HG02973 (cell line): ENCODE results near the gene FBXO27.
"Not testable (repeated sequence)": the region's sequence is repeated elsewhere in the genome, so short reads cannot be mapped to it uniquely, and the experiment has no call there.

Experiments used
- ATAC-seq: cut with Tn5 transposase; IDR thresholded peaks from one replicate; pipeline ENCODE4 v1.9.1; 2021; ENCODE audit warnings: moderate library complexity; ENCODE audit not compliant: unreplicated experiment

The FBXO27 gene, protein sequence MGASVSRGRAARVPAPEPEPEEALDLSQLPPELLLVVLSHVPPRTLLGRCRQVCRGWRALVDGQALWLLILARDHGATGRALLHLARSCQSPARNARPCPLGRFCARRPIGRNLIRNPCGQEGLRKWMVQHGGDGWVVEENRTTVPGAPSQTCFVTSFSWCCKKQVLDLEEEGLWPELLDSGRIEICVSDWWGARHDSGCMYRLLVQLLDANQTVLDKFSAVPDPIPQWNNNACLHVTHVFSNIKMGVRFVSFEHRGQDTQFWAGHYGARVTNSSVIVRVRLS

DNA sequence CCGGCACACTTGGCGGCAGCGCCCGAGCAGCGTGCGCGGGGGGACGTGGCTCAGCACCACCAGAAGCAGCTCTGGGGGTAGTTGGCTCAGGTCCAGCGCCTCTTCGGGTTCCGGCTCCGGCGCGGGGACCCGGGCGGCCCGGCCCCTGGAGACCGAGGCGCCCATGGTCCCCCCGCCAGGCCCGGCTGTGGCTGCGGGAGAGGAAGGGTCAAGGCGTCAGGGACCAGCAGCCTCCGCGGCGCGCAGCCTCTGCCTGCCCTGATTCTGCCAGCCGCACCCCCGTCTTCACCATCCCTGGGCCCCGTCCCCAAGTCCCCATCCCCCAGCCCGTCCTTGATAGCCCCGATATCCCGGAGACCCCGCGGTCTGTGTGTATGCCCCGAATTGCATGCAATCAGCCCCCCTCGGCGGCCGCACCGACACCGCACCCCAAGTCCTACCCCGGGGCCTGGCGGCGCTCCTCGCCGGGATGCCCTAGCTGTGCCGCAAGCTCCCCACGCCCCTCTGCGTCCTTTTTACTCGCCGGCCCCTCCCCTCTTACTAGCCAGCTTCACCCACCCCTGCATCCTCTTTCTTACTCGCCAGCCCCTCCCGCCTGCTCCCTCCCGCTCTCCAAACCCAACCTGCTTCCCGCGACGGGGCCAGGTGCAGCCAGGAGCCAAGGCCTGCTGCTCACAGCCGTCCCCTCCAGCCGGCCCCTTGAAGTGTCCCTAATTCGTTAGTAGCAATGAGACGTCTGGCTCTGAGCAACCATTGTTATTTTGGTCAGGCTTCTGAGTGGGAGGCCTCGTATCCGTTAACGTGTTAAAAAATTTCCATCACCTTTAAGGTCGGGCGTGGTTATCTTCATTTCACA, at the start of gene FBXO27:
TSS of gene FBXO27 (minus strand) at position 487 of the 856 bp plus-strand sequence. CDS start at position 165, 322 bp downstream.
- no peak for ATAC-seq

- ATAC-seq, result no peak
Observed at GRCh38 chr19:39080431-39080830, 48.1 kb upstream of the FBXO27 start.

DNA sequence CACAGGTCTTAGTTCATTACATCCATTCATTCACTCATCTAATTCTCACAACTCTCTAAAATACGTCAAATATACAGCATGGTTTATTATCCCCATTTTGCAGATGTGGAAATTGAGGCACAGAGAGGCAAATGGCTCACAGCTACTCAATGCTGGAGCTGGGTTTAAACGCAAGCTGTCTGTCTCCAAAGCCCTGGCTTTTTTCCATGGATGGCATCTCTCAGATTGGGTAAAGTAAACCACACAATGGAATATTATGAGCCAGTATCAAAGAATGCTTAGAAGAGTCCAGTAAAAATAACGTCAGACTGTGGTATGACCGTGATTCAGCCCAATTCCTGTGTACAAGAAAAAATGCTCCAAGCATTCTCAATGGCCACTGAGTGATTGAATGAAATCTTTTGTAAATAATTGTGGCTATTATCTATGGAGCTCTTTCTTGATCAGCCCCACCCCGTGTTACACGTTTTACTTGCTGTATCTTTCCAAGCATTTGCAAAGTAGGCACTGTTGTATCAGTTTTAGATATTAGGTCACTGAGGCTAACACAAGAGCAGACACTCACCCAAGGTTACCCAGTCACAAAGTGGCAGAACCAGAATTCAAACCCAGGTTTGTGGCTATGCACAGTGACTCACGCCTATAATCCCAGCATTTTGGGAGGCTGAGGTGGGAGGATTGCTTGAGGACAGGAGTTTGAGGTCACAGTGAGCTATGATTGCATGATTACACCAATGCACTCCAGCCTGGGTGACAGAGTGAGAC, 46.3 kb upstream of the FBXO27 start:
- no peak for ATAC-seq

DNA sequence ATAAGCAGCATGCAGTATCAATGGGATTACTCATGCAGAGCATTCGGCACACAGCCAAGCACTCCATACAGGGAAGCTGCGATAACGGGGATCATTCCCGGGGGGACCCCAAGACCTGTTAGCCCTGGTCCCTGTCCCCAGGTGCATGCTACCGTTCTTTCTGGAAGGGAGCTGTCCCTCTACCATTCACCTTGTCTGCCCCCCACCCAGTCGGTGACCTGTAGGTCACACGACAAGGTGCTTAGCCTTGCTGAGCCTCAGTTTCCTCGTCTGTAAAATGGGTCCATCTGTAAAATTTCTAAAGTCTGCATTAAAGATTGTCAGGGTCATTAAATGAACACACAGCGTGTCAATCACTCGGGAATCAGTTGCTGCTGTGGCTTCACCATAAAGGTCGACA, 45.0 kb upstream of the FBXO27 start:
- no peak for ATAC-seq

DNA sequence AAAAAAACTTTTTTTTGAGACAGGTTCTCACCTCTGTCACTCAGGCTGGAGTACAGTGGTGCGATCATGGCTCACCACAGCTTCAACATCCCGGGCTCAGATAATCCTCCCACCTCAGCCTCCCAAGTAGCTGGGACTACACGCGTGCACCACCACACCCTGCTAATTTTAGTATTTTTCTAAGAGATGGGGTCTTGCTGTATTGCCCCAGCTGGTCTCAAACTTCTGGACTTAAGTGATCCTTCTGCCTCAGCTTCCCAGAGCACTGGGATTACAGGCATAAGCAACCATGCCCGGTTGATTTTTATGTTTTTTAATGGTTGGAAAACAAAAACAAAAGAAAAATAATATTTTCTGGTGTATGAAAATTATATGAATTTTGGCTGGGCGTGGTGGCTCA, 42.6 kb upstream of the FBXO27 start:
- ATAC-seq, result no peak

DNA sequence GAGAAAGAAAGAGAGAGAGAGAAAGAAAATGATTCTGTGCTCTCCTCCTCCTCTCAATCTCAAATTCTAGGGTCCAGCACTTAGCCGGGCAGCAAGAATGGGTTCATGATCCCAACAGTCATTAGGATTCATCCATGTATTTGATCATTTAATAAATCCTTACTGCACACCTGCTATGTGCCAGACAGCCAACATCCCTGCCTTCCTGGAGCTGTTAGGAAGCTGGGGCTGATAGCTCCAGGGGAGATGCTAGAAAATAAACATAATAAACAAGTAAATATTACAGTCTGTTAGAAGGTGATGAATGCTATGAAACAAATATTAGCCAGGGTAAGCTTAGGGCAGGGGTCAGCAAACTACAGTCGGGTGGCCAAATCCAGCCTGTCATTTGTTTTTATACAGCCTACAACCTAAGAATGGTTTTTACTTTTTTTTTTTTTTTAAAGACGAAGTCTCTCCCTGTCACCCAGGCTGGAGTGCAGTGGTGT, 41.9 kb upstream of the FBXO27 start:
- ATAC-seq, result no peak

DNA sequence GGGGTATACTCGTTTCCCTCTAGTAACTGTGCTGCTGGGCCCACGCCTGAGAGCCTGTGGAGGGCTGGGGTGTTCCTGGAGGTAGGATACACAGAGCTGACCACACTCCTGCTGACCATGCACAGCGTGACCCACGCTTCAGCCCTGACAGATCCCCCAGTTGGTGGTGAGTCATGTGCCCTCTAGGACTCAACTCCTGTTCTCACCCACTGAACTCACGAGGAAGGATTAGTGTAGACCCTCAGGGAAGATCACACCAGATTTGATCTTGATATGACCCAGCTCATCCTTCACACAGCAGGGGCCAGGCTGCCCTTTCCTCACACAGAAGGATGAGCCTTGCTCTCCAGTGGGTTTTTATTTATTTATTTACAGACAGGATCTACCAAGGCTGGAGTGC, 38.5 kb upstream of the FBXO27 start:
- ATAC-seq, result no peak

DNA sequence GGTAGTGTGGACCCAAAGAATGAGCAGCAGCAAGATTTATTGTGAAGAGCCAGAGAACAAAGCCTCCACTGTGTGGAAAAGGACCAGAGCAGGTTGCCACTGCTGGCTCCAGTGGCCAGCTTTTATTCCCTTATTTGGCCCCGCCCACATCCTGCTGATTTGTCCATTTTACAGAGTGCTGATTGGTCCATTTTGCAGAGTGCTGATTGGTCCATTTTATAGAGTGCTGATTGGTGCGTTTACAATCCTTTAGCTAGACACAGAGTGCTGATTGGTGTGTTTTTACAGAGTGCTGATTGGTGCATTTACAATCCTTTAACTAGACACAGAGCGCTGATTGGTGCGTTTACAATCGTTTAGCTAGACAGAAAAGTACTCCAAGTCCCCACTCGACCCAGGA, 35.9 kb upstream of the FBXO27 start:
- ATAC-seq, result not testable (repeated sequence)

DNA sequence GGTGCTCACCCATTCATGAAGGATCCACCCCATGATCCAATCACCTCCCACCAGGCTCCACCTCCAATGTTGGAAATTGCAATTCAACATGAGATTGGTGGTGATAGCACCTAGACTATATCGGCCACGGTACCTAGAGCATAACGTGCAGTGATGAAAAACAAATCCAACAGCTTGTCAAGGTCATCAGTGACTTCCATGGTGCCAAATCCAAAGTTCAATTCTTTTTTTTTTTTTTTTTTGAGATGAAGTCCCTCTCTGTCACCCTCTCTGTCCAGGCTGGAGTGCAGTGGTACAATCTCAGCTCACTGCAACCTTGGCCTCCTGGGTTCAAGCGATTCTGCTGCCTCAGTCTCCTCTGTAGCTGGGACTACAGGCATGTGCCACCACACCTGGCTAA, 34.8 kb upstream of the FBXO27 start:
- ATAC-seq, result no peak

DNA sequence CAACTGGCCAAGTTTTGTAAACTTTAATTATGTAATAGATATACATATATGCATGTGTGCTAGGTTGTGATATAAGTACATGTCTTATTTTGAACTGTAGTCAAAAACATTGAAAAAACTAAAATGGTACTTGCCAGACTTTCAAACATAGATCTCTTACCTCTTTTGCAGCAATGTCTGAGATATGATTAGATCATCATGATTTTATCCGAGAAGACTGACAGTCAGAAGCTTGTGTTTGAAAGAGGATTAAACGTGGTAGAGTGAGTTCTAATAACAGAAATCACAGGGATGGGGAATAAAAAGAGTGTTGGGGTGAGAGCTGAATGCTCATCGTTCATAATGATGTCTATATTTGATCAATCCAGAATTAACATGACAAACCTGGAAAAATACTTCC, 33.6 kb upstream of the FBXO27 start:
- ATAC-seq, result no peak

GRCh38 chr19:39064405-39064804, 32.1 kb upstream of the FBXO27 start:
- no peak for ATAC-seq

- ATAC-seq, result no peak
Observed at GRCh38 chr19:39060171-39060570, 27.8 kb upstream of the FBXO27 start.

- no peak for ATAC-seq
Observed at GRCh38 chr19:39059302-39059701, 27.0 kb upstream of the FBXO27 start.

GRCh38 chr19:39057615-39058014, 25.3 kb upstream of the FBXO27 start:
- ATAC-seq, result no peak

- no peak for ATAC-seq
Observed at GRCh38 chr19:39054091-39054470, 21.7 kb upstream of the FBXO27 start.

GRCh38 chr19:39053276-39054090, 21.1 kb upstream of the FBXO27 start:
- ATAC-seq, result no peak

DNA sequence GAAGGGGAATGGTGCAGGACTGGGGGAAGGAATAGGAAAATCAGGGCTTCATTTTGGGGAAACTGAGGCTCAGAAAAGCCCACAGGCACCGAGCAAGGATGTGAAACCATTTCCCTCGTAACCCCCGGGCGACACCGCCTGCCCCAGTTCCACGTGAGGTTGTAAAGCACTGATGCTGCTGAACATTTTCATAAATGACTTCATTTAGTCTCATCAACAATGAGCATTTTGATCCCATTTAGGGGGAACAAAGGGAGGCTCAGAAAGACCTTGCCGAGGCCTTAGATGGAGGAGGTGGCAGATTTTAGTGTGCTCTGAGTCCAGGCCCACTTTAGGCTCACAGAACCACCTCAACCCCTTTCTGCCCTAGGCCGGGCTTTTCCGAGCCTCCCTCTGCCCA, 20.5 kb upstream of the FBXO27 start:
- ATAC-seq, result no peak

- ATAC-seq, result no peak
Observed at GRCh38 chr19:39052243-39052746, 19.9 kb upstream of the FBXO27 start.

DNA sequence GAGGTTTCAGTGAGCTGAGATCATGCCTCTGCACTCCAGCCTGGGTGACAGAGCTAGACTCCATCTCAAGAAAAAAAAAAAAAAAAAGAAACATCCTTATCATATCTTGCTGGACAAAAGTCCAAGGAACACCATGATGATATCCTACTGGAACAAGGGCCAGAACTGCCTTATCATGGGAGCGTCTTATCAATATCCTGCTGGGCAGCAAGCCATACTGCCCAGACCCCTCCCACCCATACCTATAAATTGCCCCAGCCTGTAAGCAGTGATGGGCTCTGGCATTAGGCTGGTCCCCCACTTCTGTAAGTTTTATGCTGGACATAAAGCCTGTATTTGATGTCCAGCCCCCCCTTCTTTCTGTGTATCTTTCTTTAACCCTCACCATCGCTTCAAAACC, 14.7 kb upstream of the FBXO27 start:
- no peak for ATAC-seq

DNA sequence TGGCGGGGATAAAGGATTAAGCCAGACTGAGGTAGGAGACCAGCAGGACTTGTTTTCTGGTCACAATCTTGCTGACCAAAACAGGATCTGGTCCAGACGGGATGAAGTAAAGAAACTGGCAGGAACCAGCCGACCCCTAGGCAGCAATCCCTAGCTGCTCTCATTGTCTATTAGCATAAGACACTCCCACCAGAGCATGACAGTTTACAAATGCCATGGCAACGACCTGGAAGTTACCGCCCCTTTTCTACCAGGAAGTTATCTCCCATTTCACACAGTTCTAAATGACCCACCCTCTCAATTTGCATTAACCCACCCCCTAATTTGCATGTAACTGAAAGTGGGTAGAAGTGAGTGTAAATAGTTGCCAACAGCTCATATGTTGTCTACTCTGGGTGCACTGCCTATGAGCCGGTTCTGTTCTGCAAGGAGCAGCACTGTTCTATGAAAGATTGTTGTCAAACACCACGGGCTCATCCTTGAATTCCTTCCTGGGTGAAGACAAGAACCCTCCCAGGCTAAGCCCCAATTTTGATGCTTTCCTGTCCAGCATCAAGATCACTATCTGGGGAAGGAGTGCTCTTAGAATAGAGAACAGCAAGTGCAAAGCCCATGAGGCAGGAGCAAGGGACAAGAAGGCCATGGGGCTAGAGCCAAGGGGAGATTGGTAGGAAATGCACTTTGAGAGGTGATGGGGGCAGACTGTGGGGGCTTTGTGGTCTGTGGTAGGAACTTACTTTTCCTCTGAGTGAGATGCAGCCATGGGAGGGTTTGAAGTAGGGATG, 13.9 kb upstream of the FBXO27 start:
- no peak for ATAC-seq
